ENCODE data around the gene CDR2.

- TF ChIP-seq CTCF (IDR thresholded peaks at IDR 0.05) (peak in 1 of 2 donors; percentile 72), POLR2A (IDR thresholded peaks at IDR 0.05) (no peak)
Observed at GRCh38 chr16:22300427-22301071, 73.9 kb downstream of the CDR2 start.

Data from suprapubic skin (tissue), 3 donors.